Stimulated activated CD8-positive, alpha-beta memory T cell treated with anti-CD3 and anti-CD28 coated beads, Interleukin-15, amount 100 ng/mL, for 48 hours (primary cell): ENCODE data around the gene ENTPD7.
"Not testable (repeated sequence)": the region's sequence is repeated elsewhere in the genome, so short reads cannot be mapped to it uniquely, and the experiment has no call there.

Experiments used
- DNase-seq, 2 donors: peaks; one replicate each; pipeline ENCODE4 v3.0.0-alpha.2; 2020; ENCODE audit warnings: low read depth in 2 of 2

Gene ENTPD7

DNA sequence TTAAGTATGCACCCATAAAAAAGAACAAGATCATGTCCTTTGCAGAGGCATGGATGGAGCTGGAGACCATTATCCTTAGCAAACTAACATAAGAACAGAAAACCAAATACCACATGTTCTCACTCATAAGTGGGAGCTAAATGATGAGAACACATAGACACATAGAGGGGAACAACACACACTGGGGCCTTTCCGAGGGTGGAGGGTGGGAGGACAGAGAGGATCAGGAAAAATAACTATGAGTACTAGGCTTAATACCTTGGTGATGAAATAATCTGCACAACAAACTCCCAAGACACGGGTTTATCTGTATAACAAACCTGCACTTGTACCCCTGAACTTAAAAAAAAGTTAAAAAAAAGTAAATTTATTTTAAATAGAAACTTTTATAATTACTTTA is 86.9 kb downstream of the ENTPD7 start:
- not testable (repeated sequence) for DNase-seq

DNA sequence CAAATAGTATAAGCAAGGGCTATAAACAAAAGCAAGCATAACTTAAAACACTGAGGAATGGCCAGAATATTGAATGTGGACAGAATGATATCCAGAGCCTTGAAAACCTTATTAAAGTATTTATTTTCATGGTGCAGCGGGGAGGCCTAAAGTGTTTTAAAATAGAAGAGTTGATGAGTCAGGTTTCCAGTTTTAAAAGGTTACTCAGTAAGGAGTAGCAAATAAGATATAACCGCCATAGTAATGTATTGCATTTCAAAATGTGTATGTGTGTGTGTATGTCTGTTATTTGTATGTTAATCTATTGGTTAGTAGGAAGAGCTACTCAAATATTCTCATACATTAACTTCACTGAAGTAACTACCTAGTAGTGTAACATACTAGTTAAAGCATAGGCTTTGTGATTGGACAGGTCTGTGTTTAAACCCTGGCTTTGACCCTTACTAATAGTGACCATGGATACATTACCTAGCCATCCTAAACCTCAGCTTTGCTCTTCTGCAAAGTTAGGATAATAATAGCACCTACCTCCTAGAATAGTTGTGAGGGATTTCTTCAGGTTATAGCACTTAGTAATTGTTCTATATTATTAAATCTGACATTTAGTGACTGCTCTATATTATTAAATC is 89.6 kb downstream of the ENTPD7 start:
- no peak for DNase-seq

DNA sequence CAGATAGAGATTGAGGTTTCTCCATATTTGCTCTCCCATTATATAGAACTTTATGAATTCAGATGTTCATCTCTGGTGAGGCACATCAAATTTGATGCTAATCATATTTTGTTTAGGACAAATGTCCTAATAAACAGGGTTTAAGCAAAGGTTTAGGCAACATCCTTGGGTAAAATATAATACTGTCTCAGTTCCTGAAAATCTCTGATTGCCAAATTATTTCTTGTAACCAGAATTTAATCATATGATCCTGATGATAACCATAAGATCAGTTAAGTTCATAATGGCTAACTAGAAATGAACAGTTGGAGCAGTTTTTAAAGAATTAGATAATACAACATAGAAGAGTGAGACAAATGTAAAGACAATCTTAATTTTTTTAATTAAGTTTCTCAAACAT is 91.3 kb downstream of the ENTPD7 start:
- no peak for DNase-seq

- DNase-seq = no peak
Measured at GRCh38 chr10:99754670-99755069, 95.4 kb downstream of the ENTPD7 start.
